Measurements from ENCODE around the gene NT5DC2. TPM values are rescaled to one million over a fixed set of nuclear protein-coding genes. Genes with fewer than 3 reads are reported as not detected.

NT5DC2 gene
- 205 and 221 TPM in 2 replicates for total RNA-seq

GRCh38 chr3:52533623-52534280, at the start of gene NT5DC2:
NT5DC2 (minus strand) TSS chr3:52533857; CDS start chr3:52533737, 120 bp downstream.

GRCh38 chr3:52536369-52537164, 2.9 kb upstream of the NT5DC2 start, which contains the start of gene UQCC5:
UQCC5 (plus strand) TSS chr3:52536605; CDS start chr3:52536756, 151 bp downstream.

GRCh38 chr3:52494886-52495495, 38.7 kb downstream of the NT5DC2 start, which contains the start of gene STAB1:
STAB1 (plus strand) TSS chr3:52495338; CDS start chr3:52495414, 76 bp downstream.

Other genes with a start within 250 kb of the NT5DC2 start
- gene GLYCTK, start 246.0 kb downstream of the NT5DC2 start, total RNA-seq: 13.1 and 21.9 TPM in 2 replicates
- 0.71 and 1.7 TPM in 2 replicates for gene DNAH1, start 217.5 kb downstream of the NT5DC2 start, total RNA-seq
- 64.2 and 69.8 TPM in 2 replicates for gene BAP1, start 123.8 kb downstream of the NT5DC2 start, total RNA-seq
- gene PHF7, start 123.2 kb downstream of the NT5DC2 start, total RNA-seq: 4.3 and 4.6 TPM in 2 replicates
- gene SEMA3G, start 88.8 kb downstream of the NT5DC2 start, total RNA-seq: not detected in 2 replicates
- not detected in 2 replicates for gene TNNC1, start 79.8 kb downstream of the NT5DC2 start, total RNA-seq
- 26.5 and 34.7 TPM in 2 replicates for gene NISCH, start 78.3 kb downstream of the NT5DC2 start, total RNA-seq
- 0.86 and 1.9 TPM in 2 replicates for gene STAB1, start 38.5 kb downstream of the NT5DC2 start, total RNA-seq
- gene UQCC5, start 2.7 kb upstream of the NT5DC2 start, total RNA-seq: 1.4 and 3.5 TPM in 2 replicates
- gene PBRM1, start 152.1 kb upstream of the NT5DC2 start, total RNA-seq: 22.5 and 28.5 TPM in 2 replicates
- gene GNL3, start 152.2 kb upstream of the NT5DC2 start, total RNA-seq: 94.5 and 114 TPM in 2 replicates
- 103 and 120 TPM in 2 replicates for gene GLT8D1, start 171.9 kb upstream of the NT5DC2 start, total RNA-seq
- 219 and 289 TPM in 2 replicates for gene SPCS1, start 172.2 kb upstream of the NT5DC2 start, total RNA-seq
- 11.8 and 18.1 TPM in 2 replicates for gene NEK4, start 237.1 kb upstream of the NT5DC2 start, total RNA-seq
- gene ITIH1, start 243.7 kb upstream of the NT5DC2 start, total RNA-seq: not detected in 2 replicates